Measurements from ENCODE around the gene DPYSL4.

The DPYSL4 gene

DNA sequence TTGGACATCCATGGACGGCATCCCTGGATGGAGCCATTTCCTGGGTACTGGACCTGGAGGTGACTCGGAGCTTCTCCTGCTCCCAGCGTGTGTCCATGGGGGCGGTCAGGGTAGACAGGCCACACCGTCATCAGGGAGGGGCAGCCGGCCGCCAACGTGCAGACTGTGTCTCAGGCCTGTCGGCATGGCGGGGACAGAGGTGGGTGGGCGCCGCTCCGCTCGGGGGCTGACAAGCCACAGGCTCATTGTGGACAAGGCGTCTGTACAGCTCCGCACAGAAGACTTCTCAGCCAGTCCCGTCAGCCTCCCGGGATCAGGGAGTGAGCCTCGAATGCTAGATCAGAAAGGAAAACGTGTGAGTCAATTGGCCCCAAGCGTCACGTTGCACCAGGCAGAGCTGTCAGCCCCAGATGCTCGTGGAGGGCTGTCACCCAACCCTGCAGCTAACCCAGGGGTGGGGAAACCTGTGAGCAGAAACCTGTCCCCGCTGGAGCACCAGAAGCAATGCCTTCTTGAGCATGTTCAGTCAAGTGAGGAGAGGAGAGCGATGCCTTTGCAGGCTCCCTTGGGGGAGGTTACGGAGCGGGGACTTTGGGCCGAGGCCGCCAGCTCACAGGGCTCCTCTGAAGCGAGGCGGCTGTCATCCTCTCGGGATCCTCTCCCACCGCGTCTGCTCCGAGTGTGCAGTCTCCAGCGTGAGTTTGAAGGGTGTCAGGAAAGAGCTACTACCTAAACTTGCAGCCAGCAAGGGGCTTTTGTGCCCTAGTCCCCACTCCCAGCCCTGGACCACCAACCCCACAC is 16.0 kb upstream of the DPYSL4 start:
- TF ChIP-seq, protein P1, sequence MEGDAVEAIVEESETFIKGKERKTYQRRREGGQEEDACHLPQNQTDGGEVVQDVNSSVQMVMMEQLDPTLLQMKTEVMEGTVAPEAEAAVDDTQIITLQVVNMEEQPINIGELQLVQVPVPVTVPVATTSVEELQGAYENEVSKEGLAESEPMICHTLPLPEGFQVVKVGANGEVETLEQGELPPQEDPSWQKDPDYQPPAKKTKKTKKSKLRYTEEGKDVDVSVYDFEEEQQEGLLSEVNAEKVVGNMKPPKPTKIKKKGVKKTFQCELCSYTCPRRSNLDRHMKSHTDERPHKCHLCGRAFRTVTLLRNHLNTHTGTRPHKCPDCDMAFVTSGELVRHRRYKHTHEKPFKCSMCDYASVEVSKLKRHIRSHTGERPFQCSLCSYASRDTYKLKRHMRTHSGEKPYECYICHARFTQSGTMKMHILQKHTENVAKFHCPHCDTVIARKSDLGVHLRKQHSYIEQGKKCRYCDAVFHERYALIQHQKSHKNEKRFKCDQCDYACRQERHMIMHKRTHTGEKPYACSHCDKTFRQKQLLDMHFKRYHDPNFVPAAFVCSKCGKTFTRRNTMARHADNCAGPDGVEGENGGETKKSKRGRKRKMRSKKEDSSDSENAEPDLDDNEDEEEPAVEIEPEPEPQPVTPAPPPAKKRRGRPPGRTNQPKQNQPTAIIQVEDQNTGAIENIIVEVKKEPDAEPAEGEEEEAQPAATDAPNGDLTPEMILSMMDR (IDR thresholded peaks at IDR 0.05; ENCODE audit: low read depth, low read length): no peak
- H3K4me3 ChIP-seq (ENCODE audit: low read depth, low read length): no peak overlapping the region

DNA sequence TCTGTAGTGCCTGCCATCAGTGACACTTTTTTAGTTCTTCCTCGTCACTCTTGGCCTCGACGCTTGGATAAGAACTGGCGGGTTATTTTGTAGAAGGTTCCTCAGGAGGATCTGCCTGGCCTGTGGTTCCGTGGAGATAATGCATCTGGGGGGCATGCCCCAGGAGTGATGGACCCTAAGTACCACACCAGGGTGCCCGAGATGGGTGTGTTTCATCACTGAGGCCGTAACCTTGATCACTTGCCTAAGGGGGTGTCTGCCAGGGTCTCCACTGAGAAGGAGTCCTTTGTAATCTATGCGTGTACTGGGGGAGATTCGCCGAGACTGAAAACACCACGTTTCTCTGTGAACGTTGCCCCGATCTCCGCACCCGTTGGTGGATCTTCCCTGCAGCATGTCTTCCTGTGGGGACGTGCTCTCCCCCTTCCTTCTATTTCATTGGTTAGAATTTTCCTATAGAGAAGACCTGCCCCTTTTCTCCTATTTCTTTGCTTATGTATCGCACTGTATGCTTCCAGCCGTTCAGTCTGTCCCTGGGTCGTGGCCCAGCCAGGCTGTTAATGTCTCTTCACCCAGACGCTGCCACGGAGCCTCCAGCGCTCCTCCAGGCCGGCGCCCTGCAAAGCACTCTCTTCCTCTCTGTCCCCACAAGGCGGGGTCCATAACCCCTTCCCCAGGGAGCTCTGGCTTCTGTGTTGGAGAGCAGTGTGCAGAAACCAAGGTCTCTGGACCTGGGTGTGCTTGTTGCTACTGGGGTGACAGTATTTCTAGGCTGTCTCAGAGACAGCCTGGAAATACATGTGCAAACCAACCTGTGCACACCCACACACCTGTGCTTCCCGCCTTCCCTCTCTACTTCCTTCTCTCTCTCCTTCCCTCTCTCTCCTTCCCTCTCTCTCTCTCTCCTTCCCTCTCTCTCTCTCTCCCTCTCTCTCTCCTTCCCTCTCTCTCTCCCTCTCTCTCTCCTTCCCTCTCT is 14.4 kb upstream of the DPYSL4 start:
- no peak overlapping the region for H3K4me3 ChIP-seq (ENCODE audit: low read depth, low read length)
- TF ChIP-seq, protein P1 (IDR thresholded peaks at IDR 0.05; ENCODE audit: low read depth, low read length): no peak

DNA sequence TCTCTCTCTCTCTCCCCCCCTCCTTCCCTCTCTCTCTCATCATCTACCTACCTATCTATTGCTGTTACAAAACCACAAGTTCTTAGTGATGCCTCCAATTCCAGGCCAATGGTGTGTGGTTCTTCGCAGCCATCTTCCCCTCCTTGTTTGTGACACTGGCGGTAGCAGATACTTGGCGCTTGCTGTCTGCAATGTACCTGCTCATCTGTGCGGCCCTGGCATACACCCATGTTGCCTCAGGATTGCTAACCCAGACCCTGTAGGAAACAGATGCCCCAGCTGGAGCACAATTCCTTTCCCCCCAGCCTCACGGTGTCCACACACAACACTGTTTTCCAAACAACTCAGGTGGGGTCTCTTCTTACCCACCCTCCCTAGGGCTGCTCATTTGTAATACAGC is 13.6 kb upstream of the DPYSL4 start:
- TF ChIP-seq, protein P1 (IDR thresholded peaks at IDR 0.05; ENCODE audit: low read depth, low read length): no peak
- no peak overlapping the region for H3K4me3 ChIP-seq (ENCODE audit: low read depth, low read length)

DNA sequence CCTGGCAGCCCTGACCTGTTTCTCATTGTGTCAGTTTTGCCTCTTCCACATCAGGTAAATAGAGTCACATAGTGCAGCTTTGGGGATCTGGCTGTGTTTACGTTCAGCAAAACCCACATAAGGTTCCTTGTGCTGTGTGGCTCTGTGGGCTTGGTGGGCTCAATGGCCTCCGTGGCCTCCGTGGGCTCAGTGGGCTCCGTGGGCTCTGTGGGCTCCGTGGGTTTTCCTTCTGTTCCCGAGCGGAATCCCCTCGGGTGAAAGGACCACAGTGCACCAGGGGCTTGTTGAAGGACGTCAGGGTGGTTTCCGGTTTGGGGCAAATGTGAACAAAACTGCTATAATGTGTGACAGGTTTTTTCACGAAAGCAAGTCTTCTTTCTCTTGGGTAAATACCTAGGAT is 12.5 kb upstream of the DPYSL4 start:
- TF ChIP-seq, protein P1 (IDR thresholded peaks at IDR 0.05; ENCODE audit: low read depth, low read length): no peak
- H3K4me3 ChIP-seq (ENCODE audit: low read depth, low read length): no peak overlapping the region

DNA sequence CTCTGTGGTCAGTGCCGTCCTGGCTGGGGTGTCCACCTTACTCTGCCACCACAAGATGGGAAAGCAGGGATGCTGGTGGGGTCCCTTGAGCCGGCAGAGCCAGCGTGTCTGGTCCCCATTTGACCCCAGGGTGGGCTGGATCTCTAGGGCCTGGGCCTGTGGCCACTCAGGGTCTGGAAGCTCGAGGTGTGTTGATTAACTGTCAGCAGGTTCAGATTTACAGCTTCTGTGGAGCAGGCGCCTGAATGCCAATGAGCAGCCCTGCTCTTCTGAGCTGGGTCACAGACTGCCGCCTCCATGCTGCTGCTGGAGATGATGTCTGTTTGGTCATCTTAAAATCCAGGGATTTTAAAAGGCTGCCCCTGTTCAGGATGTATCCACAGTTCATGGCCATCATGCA is 11.3 kb upstream of the DPYSL4 start:
- H3K4me3 ChIP-seq (ENCODE audit: low read depth, low read length): no peak overlapping the region
- TF ChIP-seq, protein P1 (IDR thresholded peaks at IDR 0.05; ENCODE audit: low read depth, low read length): no peak

DNA sequence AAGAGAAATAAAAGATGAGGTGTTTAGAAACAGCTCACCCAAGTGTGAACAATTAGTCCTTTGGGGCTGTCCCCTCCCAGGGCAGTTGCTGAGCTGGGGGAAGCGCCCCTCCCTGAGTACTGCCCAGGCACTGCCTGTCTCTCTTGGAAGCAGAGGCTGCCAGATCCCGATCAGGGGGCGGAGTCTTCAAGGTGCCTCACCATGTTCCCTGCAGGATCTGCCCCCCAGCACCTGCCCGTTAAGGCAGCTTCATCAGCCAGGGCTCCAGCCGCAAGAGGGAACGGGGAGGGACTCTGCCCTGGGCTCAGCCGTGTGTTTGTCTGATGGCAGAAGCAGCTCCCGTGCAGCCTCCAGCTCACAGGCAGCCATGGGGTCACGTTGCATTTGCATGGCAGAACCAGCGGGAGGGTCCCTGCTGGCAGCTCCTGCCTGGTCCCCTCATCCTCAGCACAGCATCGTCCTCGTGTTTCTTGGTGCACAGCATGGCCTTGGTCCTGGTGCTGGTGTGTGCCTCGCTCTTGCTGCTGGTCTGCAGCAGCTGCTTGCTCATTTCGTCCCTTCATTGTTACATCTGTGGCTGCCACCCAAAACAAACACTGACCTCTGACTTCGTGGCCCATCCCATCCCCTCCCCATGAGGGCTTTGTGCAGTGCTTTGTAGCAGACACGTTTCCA is 10.7 kb upstream of the DPYSL4 start:
- TF ChIP-seq, protein P1 (IDR thresholded peaks at IDR 0.05; ENCODE audit: low read depth, low read length): no peak
- H3K4me3 ChIP-seq (ENCODE audit: low read depth, low read length): no peak overlapping the region

All from WI38 (cell line).